22Rv1 (cell line): ENCODE measurements around the gene RITA1.

ENCODE experiments used
- CTCF ChIP-seq: fragments of 450-650 bp; IDR thresholded peaks from 2 replicates; pipeline ENCODE4 v1.5.1; 2017; ENCODE audit warnings: mild to moderate bottlenecking
- ZFX ChIP-seq: fragments of 450-650 bp; IDR thresholded peaks from 2 replicates; pipeline ENCODE4 v1.6.1; 2017; ENCODE audit warnings: antibody characterized with exemption, borderline replicate concordance

GRCh38 chr12:113157218-113157859, 28.2 kb upstream of the RITA1 start:
- TF ChIP-seq CTCF (no peak), ZFX (no peak)
